ENCODE results near the gene SLC27A2. TPM values are rescaled to one million over a fixed set of nuclear protein-coding genes. Genes with fewer than 3 reads are reported as not detected.

The SLC27A2 gene
- total and polyA plus RNA-seq, 7 donors: 0.01 to 0.04 TPM; not detected in 5

GRCh38 chr15:50143255-50143860, 38.6 kb upstream of the SLC27A2 start:
- H3K36me3 ChIP-seq (ENCODE audit: insufficient read depth in 1 of 2, low read depth in 1 of 2): no peaks in the 10 kb centered on the region
- intact Hi-C loops (cut with DNase I): loop anchor here (2.0 to 10.0 kb wide), 5 partner anchors 719 to 1281 kb away; partner anchors contain the start of gene FGF7 (in 1 of the 2)
- DNase-seq (no peak), ATAC-seq (no peak)
- H3K27ac ChIP-seq: no peak overlapping the region
- no peaks in the 10 kb centered on the region for H3K27me3 ChIP-seq (ENCODE audit: insufficient read depth in 3 of 3, low read length in 2 of 3)
- WGBS, 3 donors: 93 to 95% (median 93%) methylated on average over 2 of the region's 2 CpGs
- no peak overlapping the region for H3K4me3 ChIP-seq
- no peaks in the 10 kb centered on the region for H3K9me3 ChIP-seq
- TF ChIP-seq, protein P1, sequence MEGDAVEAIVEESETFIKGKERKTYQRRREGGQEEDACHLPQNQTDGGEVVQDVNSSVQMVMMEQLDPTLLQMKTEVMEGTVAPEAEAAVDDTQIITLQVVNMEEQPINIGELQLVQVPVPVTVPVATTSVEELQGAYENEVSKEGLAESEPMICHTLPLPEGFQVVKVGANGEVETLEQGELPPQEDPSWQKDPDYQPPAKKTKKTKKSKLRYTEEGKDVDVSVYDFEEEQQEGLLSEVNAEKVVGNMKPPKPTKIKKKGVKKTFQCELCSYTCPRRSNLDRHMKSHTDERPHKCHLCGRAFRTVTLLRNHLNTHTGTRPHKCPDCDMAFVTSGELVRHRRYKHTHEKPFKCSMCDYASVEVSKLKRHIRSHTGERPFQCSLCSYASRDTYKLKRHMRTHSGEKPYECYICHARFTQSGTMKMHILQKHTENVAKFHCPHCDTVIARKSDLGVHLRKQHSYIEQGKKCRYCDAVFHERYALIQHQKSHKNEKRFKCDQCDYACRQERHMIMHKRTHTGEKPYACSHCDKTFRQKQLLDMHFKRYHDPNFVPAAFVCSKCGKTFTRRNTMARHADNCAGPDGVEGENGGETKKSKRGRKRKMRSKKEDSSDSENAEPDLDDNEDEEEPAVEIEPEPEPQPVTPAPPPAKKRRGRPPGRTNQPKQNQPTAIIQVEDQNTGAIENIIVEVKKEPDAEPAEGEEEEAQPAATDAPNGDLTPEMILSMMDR (IDR thresholded peaks at IDR 0.05): no peak
- H3K4me1 ChIP-seq: no peaks in the 10 kb centered on the region

DNA sequence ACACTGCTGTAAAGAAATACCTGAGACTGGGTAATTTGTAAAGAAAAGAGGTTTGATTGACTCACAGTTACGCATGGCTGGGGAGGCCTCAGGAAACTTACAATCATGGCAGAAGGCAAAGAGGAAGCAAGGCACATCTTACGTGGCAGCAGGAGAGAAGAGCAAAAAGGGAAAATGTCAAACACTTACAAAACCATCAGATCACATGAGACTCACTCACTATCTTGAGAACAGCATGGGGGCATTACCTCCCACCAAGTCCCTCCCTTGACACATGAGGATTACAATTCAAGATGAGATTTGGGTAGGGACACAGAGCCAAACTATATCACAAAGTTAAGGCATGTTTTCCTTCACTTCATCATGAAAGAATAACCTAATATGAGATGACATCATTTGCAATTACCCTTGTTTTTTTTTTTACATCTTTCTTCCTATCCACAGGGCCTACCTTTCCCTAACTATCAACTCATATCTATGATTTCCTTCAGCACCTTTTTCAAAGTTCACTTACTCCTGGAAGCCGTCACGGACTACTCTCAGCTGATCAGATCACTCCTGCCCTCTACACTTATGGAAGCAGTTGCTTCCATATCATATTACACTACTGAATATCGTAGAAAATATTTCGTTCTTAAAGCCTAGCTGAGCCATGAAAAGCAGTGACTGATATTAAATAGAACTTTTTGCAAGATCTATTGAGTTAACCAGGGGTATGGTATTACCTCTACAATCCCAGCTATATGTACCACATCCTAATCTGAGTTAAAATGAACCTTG, 37.5 kb upstream of the SLC27A2 start:
- DNase-seq: no peak
- ATAC-seq: no peak
- Histone ChIP-seq H3K4me1 (no peaks in the 10 kb centered on the region), H3K4me3 (no peak overlapping the region), H3K36me3 (ENCODE audit: insufficient read depth in 1 of 2, low read depth in 1 of 2) (no peaks in the 10 kb centered on the region), H3K27me3 (ENCODE audit: insufficient read depth in 3 of 3, low read length in 2 of 3) (no peaks in the 10 kb centered on the region), H3K27ac (no peak overlapping the region), H3K9me3 (no peaks in the 10 kb centered on the region)
- TF ChIP-seq, protein P1 (IDR thresholded peaks at IDR 0.05): no peak
- intact Hi-C loops (cut with DNase I): loop anchor here (5.0 to 10.0 kb wide), 4 partner anchors 720 to 1282 kb away; partner anchors contain the start of gene FGF7 (in 1 of the 2)
- WGBS, 3 donors: 41 to 59% (median 47%) methylated on average over 6 of the region's 6 CpGs

GRCh38 chr15:50145451-50145872, 36.5 kb upstream of the SLC27A2 start:
- Histone ChIP-seq H3K27me3 (ENCODE audit: insufficient read depth in 3 of 3, low read length in 2 of 3) (no peaks in the 10 kb centered on the region), H3K4me3 (no peak overlapping the region), H3K9me3 (no peaks in the 10 kb centered on the region), H3K36me3 (ENCODE audit: insufficient read depth in 1 of 2, low read depth in 1 of 2) (no peaks in the 10 kb centered on the region), H3K4me1 (no peaks in the 10 kb centered on the region), H3K27ac (no peak overlapping the region)
- TF ChIP-seq, protein P1 (IDR thresholded peaks at IDR 0.05): peak; percentile 56
- WGBS, 3 donors: 1 to 15% (median 5%) methylated on average over 2 of the region's 2 CpGs
- DNase-seq (no peak), ATAC-seq (peak; percentile 70 to 86 (median 83))
- intact Hi-C loops (cut with DNase I): loop anchor here (10.0 kb wide), 3 partner anchors 721 to 1281 kb away; partner anchors contain the start of gene FGF7 (in 1 of the 2)

- Histone ChIP-seq H3K4me3 (no peak overlapping the region), H3K36me3 (ENCODE audit: insufficient read depth in 1 of 2, low read depth in 1 of 2) (no peaks in the 10 kb centered on the region), H3K4me1 (no peaks in the 10 kb centered on the region), H3K27ac (no peak overlapping the region), H3K9me3 (no peaks in the 10 kb centered on the region), H3K27me3 (ENCODE audit: insufficient read depth in 3 of 3, low read length in 2 of 3) (no peaks in the 10 kb centered on the region)
- no peak for DNase-seq
- 85 to 90% (median 87%) methylated on average over 2 of the region's 2 CpGs for WGBS, 3 donors
- intact Hi-C loops (cut with DNase I): loop anchor here (10.0 kb wide), 3 partner anchors 722 to 1282 kb away; partner anchors contain the start of gene FGF7 (in 1 of the 2)
- TF ChIP-seq, protein P1 (IDR thresholded peaks at IDR 0.05): no peak
- ATAC-seq: no peak
Measured at GRCh38 chr15:50146632-50147031, 35.4 kb upstream of the SLC27A2 start.
